Natural killer cell (primary cell): ENCODE data around the gene SAG. TPM values are rescaled to one million over a fixed set of nuclear protein-coding genes. Genes with fewer than 3 reads are reported as not detected.
"Not testable (repeated sequence)": the region's sequence is repeated elsewhere in the genome, so short reads cannot be mapped to it uniquely, and the experiment has no call there.

Source experiments
- ATAC-seq, 3 donors: fragments of 150-1000 bp in 2 of 3; fragments of 200-7000 bp in 1 of 3; cut with Tn5 transposase; 1 replicate in 1 of 3; 2 replicates in 2 of 3; pipeline ENCODE4 v1.10.0; 2021; ENCODE audit warnings: mild to moderate bottlenecking in 2 of 3, moderate library complexity in 2 of 3
- DNase-seq, 2 donors: peaks; one replicate each; pipeline versions ENCODE4 v3.0.0 to v3.0.0-alpha.2; 2013 to 2021; ENCODE audit warnings: mixed read lengths in 1 of 2
- H3K27ac ChIP-seq: one replicate; pipeline ENCODE4 v1.5.1; 2013; ENCODE audit warnings: mild to moderate bottlenecking, low read length
- H3K27me3 ChIP-seq: one replicate; pipeline ENCODE4 v1.6.1; 2013; ENCODE audit warnings: low read length; ENCODE audit not compliant: control insufficient read depth, insufficient read depth
- H3K36me3 ChIP-seq: one replicate; pipeline ENCODE4 v1.6.1; 2013; ENCODE audit warnings: low read length; ENCODE audit not compliant: control insufficient read depth, insufficient read depth
- H3K4me1 ChIP-seq: one replicate; pipeline ENCODE4 v1.6.1; 2013; ENCODE audit warnings: low read length; ENCODE audit not compliant: control insufficient read depth, insufficient read depth
- H3K4me3 ChIP-seq: one replicate; pipeline ENCODE4 v1.5.1; 2013; ENCODE audit warnings: low read length
- H3K9me3 ChIP-seq: one replicate; pipeline ENCODE4 v1.6.1; 2013; ENCODE audit warnings: low read length; ENCODE audit not compliant: control insufficient read depth, insufficient read depth
- H3K27ac Mint-ChIP-seq, 2 donors: one replicate each; pipeline ENCODE4 v1.8.0; 2022; ENCODE audit warnings: mild to moderate bottlenecking in 2 of 2, mixed read lengths in 2 of 2, moderate library complexity in 1 of 2
- H3K27me3 Mint-ChIP-seq, 2 donors: one replicate each; pipeline ENCODE4 v1.8.0; 2022; ENCODE audit warnings: low read depth in 2 of 2, mixed read lengths in 2 of 2
- H3K36me3 Mint-ChIP-seq: one replicate; pipeline ENCODE4 v1.8.0; 2022; ENCODE audit warnings: mixed read lengths
- H3K4me1 Mint-ChIP-seq, 2 donors: one replicate each; pipeline ENCODE4 v1.8.0; 2022; ENCODE audit warnings: mixed read lengths in 2 of 2
- H3K4me3 Mint-ChIP-seq: one replicate; pipeline ENCODE4 v1.8.0; 2022; ENCODE audit warnings: mild to moderate bottlenecking, moderate library complexity, mixed read lengths
- H3K9me3 Mint-ChIP-seq, 2 donors: one replicate each; pipeline ENCODE4 v1.8.0; 2022; ENCODE audit warnings: mixed read lengths in 2 of 2
- WGBS: methylation state at CpG from one replicate; pipeline ENCODE4 v1.1.7; 2013; ENCODE audit warnings: missing lambda C conversion rate; ENCODE audit not compliant: insufficient coverage; 5-methylcytosine and 5-hydroxymethylcytosine counted together
- intact Hi-C: fragments of 100-400 bp; cut with micrococcal nuclease; formaldehyde crosslinking; loops from one replicate; pipeline ENCODE4 v1.14.2; 2022
- total RNA-seq, 4 donors: library from RNA; stranded (reverse); fragments of 120-200 nt in 1 of 4; gene quantifications; one replicate each; pipeline versions ENCODE4 v1.2.3 to v1.2.4, GENCODE V29; 2013 to 2022
- TF ChIP-seq, protein P1 (sequence below): fragments of 200-600 bp; IDR thresholded peaks from one replicate; pipeline ENCODE4 v1.8.0; 2022; ENCODE audit warnings: antibody characterized with exemption

Gene SAG
- total RNA-seq, 3 donors from 2014 or later (not counting 1 experiment from before 2014, with no cell fraction given) = 0.11 to 0.33 (median 0.12) TPM

DNA sequence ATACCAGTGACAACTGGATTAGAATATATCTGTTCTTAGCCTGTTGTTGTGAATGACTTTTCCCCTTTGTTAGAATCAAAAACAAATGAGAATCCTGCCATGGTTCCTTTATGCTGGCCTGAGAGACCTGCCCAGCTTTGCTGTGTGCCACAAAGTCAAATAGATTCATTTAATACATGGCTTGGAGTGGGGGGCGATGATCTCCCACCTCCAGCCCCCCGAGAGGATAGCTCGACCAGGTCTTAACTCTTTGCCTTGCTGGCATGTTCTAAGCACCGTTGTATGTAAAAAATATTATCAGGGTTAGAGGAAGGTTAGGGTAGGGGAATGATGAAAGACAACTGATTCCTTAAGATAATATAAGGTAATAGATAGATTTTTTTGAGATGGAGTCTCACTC, 24.5 kb downstream of the SAG start:
- Histone ChIP-seq H3K36me3 (no peaks in the 10 kb centered on the region), H3K4me1 (peaks cover 60% of the 10 kb centered on the region), H3K9me3 (no peaks in the 10 kb centered on the region), H3K27ac (peak overlapping the region; percentile 97), H3K4me3 (no peak overlapping the region), H3K27me3 (no peaks in the 10 kb centered on the region)
- H3K27me3 Mint-ChIP-seq = no peaks in the 10 kb centered on the region
- WGBS = 91% methylated on average over 4 of the region's 4 CpGs
- DNase-seq (peak in 1 of 2 donors; percentile 26), ATAC-seq (no peak)
- H3K27ac Mint-ChIP-seq = peak overlapping the region; percentile 97
- intact Hi-C loops = loop anchor here (10.0 kb wide), 1 partner anchor 53 kb away; no protein-coding TSS in a partner anchor
- H3K36me3 Mint-ChIP-seq = no peaks in the 10 kb centered on the region
- peak overlapping the region; percentile 83 for H3K4me3 Mint-ChIP-seq
- H3K9me3 Mint-ChIP-seq = no peaks in the 10 kb centered on the region
- TF ChIP-seq, protein P1, sequence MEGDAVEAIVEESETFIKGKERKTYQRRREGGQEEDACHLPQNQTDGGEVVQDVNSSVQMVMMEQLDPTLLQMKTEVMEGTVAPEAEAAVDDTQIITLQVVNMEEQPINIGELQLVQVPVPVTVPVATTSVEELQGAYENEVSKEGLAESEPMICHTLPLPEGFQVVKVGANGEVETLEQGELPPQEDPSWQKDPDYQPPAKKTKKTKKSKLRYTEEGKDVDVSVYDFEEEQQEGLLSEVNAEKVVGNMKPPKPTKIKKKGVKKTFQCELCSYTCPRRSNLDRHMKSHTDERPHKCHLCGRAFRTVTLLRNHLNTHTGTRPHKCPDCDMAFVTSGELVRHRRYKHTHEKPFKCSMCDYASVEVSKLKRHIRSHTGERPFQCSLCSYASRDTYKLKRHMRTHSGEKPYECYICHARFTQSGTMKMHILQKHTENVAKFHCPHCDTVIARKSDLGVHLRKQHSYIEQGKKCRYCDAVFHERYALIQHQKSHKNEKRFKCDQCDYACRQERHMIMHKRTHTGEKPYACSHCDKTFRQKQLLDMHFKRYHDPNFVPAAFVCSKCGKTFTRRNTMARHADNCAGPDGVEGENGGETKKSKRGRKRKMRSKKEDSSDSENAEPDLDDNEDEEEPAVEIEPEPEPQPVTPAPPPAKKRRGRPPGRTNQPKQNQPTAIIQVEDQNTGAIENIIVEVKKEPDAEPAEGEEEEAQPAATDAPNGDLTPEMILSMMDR = no peak
- H3K4me1 Mint-ChIP-seq = peaks cover 41 to 57% of the 10 kb centered on the region in 2 donors

DNA sequence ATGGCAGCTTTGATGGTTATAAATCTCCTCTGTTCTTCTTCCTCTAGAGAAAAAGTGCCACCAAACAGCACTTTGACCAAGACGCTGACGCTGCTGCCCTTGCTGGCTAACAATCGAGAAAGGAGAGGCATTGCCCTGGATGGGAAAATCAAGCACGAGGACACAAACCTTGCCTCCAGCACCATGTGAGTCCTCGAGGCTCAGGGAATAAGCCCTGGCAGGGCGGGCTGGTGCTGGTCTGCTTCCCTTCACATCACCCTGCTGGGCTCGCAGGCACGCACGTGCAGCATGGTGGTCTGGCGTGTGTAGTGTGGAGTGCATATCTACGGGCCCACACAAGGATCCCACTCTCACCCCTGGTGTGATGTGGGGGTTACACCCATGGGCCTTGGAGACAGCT, 27.3 kb downstream of the SAG start:
- H3K36me3 Mint-ChIP-seq = no peaks in the 10 kb centered on the region
- ATAC-seq (peak in 1 of 3 donors; percentile 17), DNase-seq (no peak)
- TF ChIP-seq, protein P1 = no peak
- no peaks in the 10 kb centered on the region for H3K9me3 Mint-ChIP-seq
- no peaks in the 10 kb centered on the region for H3K27me3 Mint-ChIP-seq
- Histone ChIP-seq H3K9me3 (no peaks in the 10 kb centered on the region), H3K27ac (no peak overlapping the region), H3K27me3 (no peaks in the 10 kb centered on the region), H3K4me1 (peaks cover 60% of the 10 kb centered on the region), H3K36me3 (no peaks in the 10 kb centered on the region), H3K4me3 (no peak overlapping the region)
- peak overlapping the region; percentile 69 to 97 for H3K27ac Mint-ChIP-seq
- peaks cover 47 to 55% of the 10 kb centered on the region in 2 donors for H3K4me1 Mint-ChIP-seq
- WGBS = 91% methylated on average over 10 of the region's 11 CpGs
- H3K4me3 Mint-ChIP-seq = peak overlapping the region; percentile 4
- intact Hi-C loops = loop anchor here (10.0 kb wide), 1 partner anchor 50 kb away; no protein-coding TSS in a partner anchor

DNA sequence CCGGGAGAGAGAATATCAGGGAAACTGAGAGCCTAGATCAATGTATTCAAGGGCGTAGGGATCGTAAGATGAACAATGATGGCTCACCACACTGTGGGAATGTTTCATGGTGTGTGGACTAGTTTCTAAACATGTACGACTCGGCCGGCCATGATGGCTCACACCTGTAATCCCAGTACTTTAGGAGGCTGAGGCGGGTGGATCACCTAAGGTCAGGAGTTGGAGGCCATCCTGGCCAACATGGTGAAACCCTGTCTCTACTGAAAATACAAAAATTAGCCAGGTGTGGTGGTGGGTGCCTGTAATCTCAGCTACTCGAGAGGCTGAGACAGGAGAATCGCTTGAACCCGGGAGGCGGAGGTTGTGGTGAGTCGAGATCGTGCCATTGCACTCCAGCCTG, 28.5 kb downstream of the SAG start:
- not testable (repeated sequence) for H3K4me3 ChIP-seq, H3K9me3 Mint-ChIP-seq, H3K27ac ChIP-seq, H3K36me3 ChIP-seq, H3K27ac Mint-ChIP-seq, DNase-seq, H3K27me3 Mint-ChIP-seq, H3K4me3 Mint-ChIP-seq, H3K36me3 Mint-ChIP-seq, ATAC-seq, H3K9me3 ChIP-seq, H3K27me3 ChIP-seq
- WGBS = 97% methylated on average over 13 of the region's 13 CpGs
- peaks cover 45% of the 10 kb centered on the region in 2 donors for H3K4me1 Mint-ChIP-seq
- H3K4me1 ChIP-seq = peaks cover 49% of the 10 kb centered on the region
- intact Hi-C loops = loop anchor here (10.0 kb wide), 1 partner anchor 49 kb away; no protein-coding TSS in a partner anchor

- H3K27ac ChIP-seq = no peak overlapping the region
- no peaks in the 10 kb centered on the region for H3K36me3 Mint-ChIP-seq
- H3K27me3 ChIP-seq = no peaks in the 10 kb centered on the region
- H3K27ac Mint-ChIP-seq = no peak overlapping the region
- WGBS = 91% methylated on average over 5 of the region's 5 CpGs
- no peak overlapping the region for H3K4me3 ChIP-seq
- peaks cover 44% of the 10 kb centered on the region for H3K4me1 ChIP-seq
- peaks cover 40% of the 10 kb centered on the region in 2 donors for H3K4me1 Mint-ChIP-seq
- H3K36me3 ChIP-seq = no peaks in the 10 kb centered on the region
- no peak overlapping the region for H3K4me3 Mint-ChIP-seq
- no peaks in the 10 kb centered on the region for H3K9me3 Mint-ChIP-seq
- no peaks in the 10 kb centered on the region for H3K9me3 ChIP-seq
- ATAC-seq (no peak), DNase-seq (no peak)
- intact Hi-C loops = loop anchor here (10.0 kb wide), 1 partner anchor 48 kb away; no protein-coding TSS in a partner anchor
- TF ChIP-seq, protein P1 = no peak
- no peaks in the 10 kb centered on the region for H3K27me3 Mint-ChIP-seq
Measured at GRCh38 chr2:233336541-233336940, 28.9 kb downstream of the SAG start.
